ENCODE data around the gene SULT1A2.
"Not testable (repeated sequence)": the region's sequence is repeated elsewhere in the genome, so short reads cannot be mapped to it uniquely, and the experiment has no call there.

SULT1A2 gene

GRCh38 chr16:28591355-28591754, 5.5 kb downstream of the SULT1A2 start:
- no peak for DNase-seq (ENCODE audit: low read depth)

- no peak for DNase-seq (ENCODE audit: low read depth)
These were observed 6.2 kb downstream of the SULT1A2 start for GRCh38 chr16:28590384-28591340.

GRCh38 chr16:28589930-28590329, 6.9 kb downstream of the SULT1A2 start:
- DNase-seq (ENCODE audit: low read depth), result no peak

- DNase-seq (ENCODE audit: low read depth), result no peak
These were observed 7.8 kb downstream of the SULT1A2 start for GRCh38 chr16:28589069-28589468.

- DNase-seq (ENCODE audit: low read depth), result no peak
These were observed 9.5 kb downstream of the SULT1A2 start for GRCh38 chr16:28587386-28587785.

GRCh38 chr16:28586466-28586865, 10.4 kb downstream of the SULT1A2 start:
- no peak for DNase-seq (ENCODE audit: low read depth)

- no peak for DNase-seq (ENCODE audit: low read depth)
These were observed 11.2 kb downstream of the SULT1A2 start for GRCh38 chr16:28585674-28586073.

GRCh38 chr16:28580726-28581315, 16.0 kb downstream of the SULT1A2 start:
- no peak for DNase-seq (ENCODE audit: low read depth)

DNA sequence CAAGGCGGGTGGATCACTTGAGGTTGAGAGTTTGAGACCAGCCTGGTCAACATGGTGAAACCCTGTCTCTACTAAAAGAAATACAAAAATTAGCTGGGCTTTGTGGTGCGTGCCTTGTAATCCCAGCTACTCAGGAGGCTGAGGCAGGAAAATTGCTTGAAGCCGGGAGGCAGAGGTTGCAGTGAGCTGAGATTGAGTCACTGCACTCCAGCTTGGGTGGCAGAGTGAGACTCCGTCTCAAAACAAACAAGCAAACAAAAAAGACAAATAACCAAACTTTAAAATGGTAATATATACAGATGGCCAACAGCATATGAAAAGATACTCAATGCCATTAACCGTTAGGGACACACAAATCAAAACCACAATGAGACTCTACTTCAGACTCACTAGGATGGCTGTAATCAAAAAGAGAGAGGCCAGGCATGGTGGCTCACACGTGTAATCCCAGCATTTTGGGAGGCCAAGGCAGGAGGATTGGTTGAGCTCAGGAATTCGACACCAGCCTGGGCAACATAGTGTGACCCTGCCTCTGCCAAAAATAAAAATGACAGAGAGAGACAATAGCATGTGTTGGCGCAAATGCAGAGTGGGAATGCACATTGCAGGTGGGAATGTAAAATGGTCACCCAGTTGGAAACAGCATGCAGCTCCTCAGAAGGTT, 21.3 kb downstream of the SULT1A2 start:
- no peak for DNase-seq (ENCODE audit: low read depth)

DNA sequence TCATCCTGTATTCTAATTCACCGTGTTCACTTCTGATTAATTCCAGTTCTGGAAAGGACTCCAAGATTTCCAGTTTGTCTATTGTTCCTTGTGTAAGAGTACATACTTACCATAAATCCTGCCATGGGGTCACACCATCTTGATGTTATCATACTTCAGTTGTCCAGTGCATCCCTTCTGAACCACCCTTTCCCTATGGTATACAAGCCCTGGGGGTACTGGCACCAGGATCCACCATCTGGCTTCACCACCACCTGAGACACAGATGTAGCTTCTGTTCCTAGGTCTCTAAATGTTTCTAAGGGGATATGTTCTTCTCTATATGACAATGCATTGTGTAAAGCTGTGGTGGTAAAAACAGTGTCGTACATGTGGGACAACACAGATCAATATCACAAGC, 21.9 kb downstream of the SULT1A2 start:
- DNase-seq (ENCODE audit: low read depth), result no peak

DNA sequence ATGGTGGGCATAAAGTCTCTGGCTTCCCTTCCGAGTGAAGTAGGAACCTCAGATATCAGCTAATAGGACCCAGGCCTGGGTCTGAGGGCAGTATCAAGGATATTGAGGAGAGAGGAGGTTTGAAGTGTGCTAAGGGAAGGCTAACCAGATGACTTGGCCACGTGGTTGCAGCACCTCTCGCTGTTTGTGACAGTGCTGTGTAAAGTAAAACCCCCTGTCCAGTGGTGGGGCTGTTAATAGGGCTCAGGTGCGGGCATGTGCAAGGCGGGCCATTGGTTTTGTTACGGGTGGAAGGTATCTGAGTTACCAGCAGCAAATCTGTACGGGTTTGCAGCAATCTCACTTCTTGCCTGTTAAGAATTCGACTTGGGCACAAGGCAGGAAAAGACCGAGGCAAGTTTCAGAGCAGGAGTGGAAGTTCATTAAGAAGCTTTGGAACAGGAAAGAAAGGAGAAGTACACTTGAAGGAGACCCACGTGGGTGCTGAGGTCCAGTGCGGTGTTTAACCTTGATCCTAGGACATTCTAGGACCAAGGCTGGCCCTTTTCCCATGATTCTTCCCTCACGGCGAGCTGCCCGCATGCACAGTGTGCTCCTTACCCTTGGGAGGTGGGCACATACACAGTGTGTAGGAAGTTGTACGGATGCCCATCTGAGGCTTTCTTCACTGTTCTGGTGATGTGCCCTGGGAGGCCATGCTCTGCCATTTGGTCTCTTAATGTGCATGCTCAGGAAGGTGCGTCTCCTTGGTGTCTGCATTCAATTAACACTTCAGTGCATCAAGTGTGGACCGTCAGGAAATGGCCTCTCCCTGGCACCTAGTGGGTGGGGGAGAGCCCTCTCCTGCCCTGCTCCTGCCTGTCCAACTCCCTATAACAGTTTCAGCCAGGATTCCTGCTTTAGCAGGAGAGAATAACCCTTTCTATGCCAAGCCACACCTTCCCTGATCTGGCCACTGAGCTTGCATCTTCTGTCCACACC, 22.8 kb downstream of the SULT1A2 start:
- DNase-seq (ENCODE audit: low read depth), result no peak

DNA sequence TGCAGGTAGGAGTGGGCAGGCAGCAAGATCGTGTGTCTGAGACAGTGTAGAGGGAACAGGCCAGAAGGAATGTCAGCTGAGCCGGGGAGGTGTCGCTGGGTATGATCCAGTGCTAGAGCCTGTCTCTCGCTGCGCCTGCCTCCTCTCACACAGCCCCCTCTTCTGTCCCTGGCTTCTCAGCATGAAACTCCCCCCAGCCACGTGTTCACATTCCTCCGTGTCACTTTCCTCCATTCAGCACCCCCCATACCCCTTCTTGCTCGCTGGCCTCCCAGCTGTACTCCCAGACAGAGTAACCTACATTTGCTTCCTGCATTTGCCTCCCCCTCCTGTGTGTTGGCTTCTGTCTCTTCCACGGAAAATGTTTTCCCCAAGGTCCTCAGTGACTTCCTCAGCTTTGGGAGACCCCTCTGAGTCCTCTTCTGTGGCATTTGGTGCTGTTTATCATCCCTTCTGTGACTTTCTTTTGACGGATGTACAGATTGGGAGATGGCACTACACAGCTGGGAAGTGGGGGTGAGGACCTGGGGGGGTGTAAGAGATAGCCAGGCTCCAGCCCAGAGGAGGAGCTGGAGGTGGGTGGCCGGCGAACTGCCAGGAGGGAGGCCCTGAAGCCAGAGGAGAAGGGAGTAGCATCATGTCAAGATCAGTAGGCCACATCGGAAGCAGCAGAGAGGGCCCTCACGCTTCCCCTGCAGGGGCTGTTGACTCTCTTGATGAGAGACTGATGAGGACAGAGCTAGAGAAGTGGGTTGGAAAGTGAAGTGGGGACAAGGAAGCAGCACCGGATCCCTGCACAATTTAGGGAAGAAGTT, 23.9 kb downstream of the SULT1A2 start:
- no peak for DNase-seq (ENCODE audit: low read depth)

DNA sequence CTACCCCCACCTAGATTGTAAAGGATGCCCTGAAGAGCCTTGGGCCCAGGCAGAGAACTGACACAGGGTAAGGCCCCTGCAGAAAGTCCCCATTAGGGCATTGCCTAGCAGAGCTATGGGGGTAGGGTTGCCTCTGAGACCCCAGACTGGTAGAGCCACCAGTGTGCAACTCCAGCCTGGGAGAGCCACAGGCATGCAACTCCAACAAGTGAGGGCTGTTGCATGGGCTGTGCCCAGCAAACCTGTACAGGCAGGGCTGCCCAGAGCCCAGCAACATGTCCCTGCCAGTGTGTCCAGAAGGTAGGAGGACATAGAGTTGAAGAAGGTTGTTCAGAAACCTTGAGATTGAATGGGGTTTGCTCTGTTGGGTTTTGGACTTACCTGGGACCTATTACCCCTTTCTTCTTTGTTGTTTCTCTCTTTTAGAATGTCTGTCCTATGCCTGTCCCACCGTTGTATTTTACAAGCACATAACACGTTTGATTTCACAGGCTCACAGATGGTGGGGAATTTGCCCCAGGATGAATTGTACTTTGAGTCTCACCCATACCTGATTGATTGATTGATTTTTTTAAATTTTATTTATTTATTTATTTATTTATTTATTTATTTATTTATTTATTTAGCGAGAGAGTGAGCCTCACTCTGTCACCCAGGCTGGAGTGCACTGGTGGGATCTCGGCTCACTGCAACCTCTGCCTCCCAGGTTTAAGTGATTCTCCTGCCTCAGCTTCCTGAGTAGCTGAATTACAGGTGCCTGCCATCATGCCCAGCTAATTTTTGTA, 26.7 kb downstream of the SULT1A2 start:
- no peak for DNase-seq (ENCODE audit: low read depth)

GRCh38 chr16:28569021-28569420, 27.8 kb downstream of the SULT1A2 start:
- DNase-seq (ENCODE audit: low read depth), result no peak

- DNase-seq (ENCODE audit: low read depth), result no peak
These were observed 29.6 kb downstream of the SULT1A2 start for GRCh38 chr16:28567292-28567691.

- not testable (repeated sequence) for DNase-seq (ENCODE audit: low read depth)
These were observed 30.5 kb downstream of the SULT1A2 start for GRCh38 chr16:28566233-28566925.

GRCh38 chr16:28563218-28563617, 33.6 kb downstream of the SULT1A2 start:
- no peak for DNase-seq (ENCODE audit: low read depth)

- DNase-seq (ENCODE audit: low read depth), result no peak
These were observed 34.7 kb downstream of the SULT1A2 start for GRCh38 chr16:28562199-28562598.

DNA sequence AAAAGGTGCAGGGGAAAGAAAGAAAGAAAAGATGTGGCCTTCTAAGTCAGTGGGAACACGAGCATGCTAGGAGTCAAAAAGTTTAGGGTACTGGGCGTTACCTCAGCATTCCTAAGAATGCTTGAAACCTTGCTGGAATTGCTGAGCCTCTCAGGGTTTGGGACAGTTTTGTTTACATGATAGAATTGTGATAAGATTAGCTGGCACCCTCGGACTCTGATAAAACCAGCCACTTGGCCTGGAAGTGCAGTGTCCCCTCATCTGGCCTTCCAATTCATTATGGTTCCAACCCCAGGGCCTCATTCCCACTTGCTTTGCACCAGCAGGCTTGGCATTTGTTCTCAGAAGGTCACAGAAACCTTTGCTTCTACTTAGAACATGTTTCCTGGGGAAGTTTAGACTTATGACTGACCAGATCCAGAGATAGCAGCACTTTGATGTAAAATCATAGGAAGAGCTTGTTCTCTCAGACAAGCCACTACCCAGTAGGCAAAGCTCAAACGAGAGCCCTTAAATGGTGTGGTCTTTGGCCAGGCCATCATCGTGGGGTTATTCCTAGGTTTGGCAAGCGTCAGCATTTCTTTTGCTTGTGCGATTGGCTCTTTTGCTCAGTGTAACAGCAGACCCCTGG, 35.2 kb downstream of the SULT1A2 start:
- no peak for DNase-seq (ENCODE audit: low read depth)

All from activated gamma-delta T cell treated with anti-CD3 and anti-CD28 coated beads, Interleukin-2, amount 50 U/mL, for 16 hours (primary cell).